ENCODE measurements around the gene TMOD3. TPM values are rescaled to one million over a fixed set of nuclear protein-coding genes. Genes with fewer than 3 reads are reported as not detected.

TMOD3 gene
- total RNA-seq, 1 donor from 2014 or later = 60.4 TPM

DNA sequence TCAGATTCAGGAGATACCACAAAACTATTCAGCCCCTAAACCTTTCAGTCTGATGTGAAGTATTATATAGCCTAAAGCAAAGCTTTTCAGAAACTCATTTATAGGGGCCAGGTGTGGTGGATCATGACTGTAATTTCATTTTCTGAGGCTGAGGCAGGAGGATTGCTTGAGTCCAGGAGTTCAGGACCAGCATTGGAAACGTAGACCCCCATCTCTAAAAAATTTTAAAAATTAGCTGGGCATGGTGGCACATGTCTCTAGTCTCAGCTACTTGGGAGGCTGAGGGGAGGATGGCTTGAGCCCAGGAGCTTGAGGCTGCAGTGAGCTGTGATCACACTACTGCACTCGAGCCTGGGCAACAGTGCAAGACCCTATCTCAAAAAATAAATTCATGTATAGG, 60.0 kb downstream of the TMOD3 start:
- no peak for DNase-seq (ENCODE audit: extremely low read depth, low read depth, low spot score)

DNA sequence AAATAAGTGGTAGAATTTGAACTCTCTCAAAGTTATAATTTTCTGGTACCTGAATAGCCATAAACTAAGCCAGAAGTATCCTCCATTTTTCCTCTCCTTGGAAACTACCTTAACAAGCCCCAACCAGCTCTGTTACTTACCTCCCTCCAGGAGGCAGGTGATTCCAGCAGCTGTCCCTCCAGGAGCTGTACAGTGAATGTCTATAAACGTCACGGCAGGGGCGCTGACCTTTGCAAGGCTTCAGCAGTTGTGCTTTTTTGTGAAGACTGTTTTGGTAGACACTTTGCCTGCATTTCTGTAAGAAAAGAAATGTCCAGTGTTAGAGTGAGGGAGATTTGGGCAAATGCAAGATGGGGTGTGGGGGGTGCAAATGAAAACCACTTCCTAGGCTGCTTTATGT, 75.0 kb downstream of the TMOD3 start:
- DNase-seq (ENCODE audit: extremely low read depth, low read depth, low spot score) = no peak

DNA sequence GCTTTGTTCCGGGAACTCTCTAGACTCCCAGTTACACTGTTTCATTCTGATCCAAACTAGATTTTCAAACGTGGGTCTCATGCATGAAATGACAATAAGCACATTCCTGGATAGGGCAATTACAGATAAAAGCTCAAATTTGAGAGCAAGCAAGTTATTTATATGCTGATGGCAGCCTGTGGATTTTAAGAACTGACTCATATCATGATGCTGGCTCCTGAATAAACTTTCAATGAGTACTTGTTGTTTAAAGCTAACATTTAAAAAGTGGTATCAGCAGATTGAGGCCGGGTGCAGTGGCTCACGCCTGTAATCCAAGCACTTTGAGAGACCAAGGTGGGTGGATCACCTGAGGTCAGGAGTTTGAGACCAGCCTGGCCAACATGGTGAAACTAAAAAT, 75.5 kb downstream of the TMOD3 start:
- DNase-seq (ENCODE audit: extremely low read depth, low read depth, low spot score) = no peak

DNA sequence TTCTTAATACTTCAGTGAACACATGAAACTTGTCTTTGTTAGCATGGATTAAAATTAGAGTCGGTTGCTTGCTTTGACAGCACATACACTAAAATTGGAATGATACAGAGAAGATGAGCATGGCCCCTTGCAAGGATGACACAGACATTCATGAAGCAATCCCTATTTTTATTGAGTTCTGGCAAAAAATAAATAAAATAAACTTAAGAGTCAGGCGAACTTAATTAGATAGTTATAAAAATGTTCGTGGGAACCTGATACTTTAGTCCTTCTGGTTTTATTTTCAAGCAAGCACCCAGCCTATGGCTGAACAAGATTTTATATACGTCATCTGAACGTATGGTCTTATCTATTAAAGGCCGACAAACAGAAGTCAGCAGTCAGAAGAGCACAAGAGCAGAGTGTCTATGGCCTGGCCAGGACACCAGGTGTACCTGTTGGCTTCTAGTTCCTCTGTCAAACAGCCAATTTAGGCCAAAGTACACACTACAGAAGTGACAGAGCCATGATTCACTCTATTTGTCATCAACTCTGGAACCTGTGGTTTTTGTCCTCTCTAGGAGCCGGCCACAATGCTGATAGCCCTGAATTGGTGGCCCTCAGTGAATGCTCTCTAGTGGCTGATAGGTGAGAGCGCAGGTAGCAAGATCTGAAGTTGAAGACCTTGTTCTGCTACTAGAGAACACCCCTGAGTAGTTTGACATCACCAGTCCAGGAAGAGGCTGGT, 77.8 kb downstream of the TMOD3 start:
- no peak for DNase-seq (ENCODE audit: extremely low read depth, low read depth, low spot score)

DNA sequence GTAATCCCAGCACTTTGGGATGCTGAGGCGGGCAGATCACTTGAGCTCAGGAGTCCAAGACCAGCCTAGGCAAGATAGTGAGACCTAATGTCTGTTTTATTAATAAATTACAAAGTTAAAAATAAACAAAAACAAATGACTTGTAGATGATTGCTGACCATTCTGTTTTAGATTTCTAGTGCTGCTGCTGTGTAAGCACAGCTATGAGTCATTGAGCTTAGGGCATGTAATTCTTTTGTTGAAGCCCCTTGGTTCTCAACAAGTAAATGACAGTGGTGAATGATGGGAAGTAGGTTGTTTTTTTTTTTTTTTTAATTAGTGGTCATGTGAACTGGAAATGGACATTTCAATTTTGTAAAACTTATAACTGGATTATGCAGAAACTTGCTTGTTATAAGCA, 78.9 kb downstream of the TMOD3 start:
- no peak for DNase-seq (ENCODE audit: extremely low read depth, low read depth, low spot score)

DNA sequence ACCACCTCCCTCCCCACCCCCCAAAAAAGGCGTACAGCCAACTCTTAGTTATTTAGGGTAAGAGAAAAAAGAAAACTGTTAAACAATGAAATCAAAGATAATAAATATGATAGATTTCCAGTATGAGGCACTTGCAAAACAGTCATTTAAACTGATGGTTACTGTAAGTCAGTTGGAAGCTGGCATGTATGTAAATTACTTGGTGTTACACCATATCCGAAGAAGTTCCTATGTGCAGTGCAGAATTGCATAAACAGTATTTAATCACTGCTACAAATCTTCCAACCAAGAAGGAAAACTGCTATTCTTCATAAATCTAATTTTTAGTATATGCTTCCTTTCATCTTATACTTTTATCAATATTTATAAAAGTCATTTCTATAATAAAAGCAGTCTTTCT, 80.1 kb downstream of the TMOD3 start:
- no peak for DNase-seq (ENCODE audit: extremely low read depth, low read depth, low spot score)

DNA sequence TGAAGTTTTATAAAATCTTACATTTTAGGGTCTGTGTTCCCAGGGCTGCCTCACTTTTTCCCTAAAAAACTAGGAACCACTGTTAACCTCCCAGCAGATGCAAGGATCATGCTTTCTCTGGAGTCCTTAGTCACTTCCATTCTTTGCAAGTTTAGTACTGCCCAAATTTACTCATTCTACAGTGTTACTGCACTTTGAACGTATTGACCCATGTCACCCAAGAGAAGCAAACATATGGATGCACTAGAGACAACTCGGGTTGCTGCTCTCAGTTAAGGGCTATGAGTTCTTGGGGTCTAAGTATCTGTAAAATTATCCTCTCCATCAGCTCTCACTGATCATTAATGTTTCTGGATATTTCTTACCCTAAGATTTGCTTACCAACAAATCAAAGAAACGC, 83.1 kb downstream of the TMOD3 start:
- no peak for DNase-seq (ENCODE audit: extremely low read depth, low read depth, low spot score)

DNA sequence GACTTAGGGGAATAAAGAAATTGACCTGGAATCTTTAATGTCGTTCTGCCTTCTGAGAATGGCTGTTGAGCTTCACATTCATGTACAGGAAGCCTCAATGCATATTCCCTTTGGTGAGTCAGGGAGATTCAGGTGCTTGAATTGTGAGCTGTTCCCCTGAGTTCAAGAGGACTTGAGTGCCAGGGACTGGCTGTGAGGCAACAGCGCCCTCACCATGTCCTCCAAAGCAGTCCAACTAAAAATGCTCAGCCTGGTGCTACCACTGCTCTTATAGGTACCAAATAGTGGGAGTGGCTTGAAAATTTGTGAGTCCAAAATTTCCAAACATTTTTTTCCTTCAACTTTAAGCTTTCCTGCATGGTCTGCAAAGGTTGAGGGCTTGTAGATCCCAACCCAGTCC, 88.0 kb downstream of the TMOD3 start:
- DNase-seq (ENCODE audit: extremely low read depth, low read depth, low spot score) = no peak

DNA sequence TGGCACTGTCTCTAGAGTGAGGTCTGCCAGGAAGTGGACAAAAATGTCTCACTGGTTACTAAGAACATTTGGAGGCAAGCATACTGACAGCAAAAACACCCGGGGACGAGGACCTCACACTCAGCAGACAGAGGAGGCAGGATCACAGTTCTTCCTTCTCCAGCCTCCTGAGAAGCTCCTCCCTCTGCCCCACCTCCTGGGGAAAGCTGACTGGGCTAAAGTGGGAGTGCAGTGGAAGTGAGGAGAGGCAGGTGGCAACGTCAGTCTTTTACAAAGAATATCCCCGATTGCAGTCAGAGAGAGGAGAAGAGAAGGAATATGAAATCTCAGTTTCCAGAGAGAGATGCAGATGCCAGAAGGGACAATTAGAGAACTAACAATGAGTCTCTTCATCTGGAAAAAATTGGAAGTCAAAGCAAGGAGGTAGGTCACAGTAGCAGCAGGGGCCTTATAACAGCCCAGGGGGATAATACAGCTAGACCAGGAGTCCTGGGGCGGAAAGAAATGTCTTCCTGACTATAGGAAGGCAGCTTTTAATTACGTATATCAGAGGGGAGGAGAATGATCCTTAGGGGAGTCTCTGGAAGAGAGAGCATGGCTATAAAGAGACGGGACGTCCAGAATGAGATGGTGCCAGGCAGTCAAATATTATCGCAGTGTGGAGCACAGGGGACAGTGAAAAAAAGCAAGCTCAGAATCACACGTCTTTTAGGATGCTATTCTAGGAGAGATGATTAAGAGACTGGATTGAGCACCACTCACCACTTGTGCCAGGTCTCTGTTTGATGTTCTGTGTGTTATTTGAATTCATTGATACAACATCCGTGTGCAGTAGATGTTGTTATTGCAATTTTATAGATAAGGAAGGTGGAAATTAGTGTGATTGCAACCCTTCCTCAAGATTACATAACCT, 95.0 kb downstream of the TMOD3 start:
- DNase-seq (ENCODE audit: extremely low read depth, low read depth, low spot score) = no peak

DNA sequence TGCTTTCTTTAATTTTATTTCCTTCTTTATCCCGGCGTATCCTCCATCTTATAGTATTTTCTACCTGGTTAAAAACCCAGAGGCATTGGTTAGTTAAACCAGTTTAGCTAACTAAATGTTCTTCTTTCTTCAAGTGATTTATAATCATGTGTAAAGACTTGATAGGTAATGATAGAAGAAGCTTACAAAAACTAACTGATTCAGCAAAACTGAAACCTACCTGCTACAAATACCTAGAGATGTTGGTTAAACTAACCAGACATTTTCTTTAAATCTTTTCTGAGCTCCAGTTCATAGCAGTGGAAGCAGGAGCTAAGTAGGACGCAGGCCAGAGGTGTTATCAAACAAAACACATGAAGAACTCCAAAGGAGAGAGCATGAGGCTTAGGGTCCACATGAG, 97.4 kb downstream of the TMOD3 start:
- no peak for DNase-seq (ENCODE audit: extremely low read depth, low read depth, low spot score)

DNA sequence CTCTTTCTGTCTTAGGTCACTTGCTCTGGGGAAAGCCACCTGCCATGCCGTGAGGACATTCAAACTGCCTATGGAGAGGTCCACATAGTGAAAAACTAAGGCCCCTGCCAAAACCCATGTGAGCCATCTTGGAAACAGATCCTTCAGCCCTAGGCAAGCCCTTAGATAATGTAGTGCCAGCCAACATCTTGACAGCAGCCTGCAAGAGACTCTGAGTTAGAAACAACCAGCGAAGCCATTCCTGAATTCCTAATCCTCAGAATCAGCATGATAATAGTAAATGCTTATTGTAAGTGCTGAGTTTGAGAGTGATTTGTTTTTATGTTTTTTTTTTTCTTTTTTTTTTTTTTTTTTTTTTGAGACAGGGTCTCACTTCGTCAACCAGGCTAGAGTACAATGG, 101.6 kb downstream of the TMOD3 start:
- DNase-seq (ENCODE audit: extremely low read depth, low read depth, low spot score) = no peak

DNA sequence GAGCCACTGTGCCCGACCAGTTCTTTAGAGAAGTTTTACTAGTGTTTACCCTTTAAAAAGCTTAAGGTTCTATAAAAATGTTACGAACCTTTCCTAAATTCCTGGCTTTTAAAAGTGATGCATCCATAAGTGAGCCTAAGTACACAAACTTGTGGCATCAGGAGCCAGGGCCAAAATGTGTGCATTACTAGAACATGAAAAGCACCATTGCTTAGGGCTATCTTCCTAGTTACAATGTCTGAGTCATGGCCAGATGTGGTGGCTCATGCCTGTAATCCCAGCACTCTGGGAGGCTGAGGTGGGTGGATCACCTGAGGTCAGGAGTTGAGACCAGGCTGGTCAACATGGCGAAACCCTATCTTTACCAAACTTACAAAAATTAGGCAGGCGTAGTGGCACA, 102.2 kb downstream of the TMOD3 start:
- DNase-seq (ENCODE audit: extremely low read depth, low read depth, low spot score) = no peak

DNA sequence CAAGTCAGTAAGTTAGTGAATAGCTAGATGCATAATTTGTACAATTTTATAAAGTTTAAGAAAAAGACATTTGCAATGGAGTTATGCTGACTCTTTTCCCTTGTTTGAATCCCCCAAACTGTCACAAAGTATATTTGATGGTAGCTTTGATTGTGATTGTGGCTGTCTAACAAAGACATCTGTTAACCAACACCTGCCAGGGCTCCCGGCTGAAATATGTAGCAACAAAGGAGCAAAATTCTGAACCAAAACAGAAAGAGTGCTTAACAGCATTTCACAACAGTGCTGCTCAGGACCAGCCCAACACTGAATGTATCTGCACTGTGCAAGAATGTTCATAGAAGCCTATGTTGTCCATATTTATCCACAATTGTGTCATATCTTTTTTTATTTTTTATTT, 102.7 kb downstream of the TMOD3 start:
- no peak for DNase-seq (ENCODE audit: extremely low read depth, low read depth, low spot score)

DNA sequence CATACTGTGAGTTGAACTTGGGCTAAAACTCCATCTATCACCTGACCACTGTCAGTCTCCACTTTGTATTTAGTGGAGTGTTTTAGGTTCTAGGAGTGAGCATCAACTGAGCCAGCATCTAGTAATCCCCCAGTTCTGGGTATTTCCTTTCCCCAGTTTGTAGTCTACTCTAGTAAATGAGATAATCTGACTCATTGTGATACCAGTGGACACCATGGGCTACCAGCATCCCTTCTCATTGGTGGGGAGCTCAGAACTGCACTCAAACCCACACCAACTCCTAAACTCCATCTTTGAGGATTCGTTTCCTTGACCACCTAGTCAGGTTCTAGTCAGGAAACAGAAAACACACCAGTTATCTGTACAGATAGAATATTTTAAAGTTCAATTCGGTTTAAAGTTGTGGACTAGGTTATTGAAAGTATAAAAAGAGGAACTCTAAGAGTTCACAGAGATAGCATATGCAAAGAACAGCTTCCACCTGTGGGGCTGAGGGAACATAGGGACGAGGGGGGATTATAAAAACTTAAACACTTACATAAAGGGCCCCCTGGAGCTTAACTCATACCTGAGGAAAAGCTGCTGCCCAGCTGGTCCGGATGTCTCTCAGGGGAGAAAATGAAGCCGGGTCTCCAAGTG, 106.1 kb downstream of the TMOD3 start:
- DNase-seq (ENCODE audit: extremely low read depth, low read depth, low spot score) = no peak

DNA sequence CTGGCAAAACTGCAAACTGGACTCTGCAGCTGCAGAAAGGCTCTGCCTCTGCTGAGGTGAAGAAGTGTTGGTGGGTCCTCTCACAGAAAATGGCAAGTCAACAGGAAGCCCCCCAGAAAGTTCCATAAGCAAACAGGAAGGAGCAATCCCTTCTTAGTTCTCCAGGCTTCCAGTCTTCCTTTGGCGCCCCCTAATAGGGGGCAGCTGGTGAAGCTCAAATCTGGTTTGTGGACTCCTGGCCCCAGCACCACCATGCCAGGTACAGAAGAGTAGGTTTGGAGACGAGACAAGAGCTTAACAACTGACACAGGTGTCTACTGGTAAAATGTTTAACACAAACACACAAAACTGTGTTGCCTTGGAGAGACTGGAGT, 106.6 kb downstream of the TMOD3 start:
- DNase-seq (ENCODE audit: extremely low read depth, low read depth, low spot score) = no peak

DNA sequence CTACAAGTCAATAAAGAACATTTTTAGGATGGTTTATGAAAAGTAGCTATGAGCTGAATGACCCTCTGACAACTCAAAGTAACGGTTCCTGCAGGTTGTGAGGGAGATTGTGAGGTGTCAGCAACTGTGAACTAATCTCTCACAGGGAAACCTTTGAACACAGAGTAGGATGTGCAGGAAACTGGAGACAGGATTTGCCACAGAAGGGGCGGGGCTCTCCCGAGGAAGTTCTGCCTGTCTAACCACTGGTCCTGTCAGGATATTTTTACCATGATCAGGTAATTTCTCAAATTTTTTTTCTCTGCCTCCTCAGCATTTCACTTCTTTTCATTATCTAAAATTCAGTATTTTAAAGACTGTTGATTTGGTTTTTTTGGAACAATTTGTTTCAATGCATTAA, 108.8 kb downstream of the TMOD3 start:
- DNase-seq (ENCODE audit: extremely low read depth, low read depth, low spot score) = no peak

DNA sequence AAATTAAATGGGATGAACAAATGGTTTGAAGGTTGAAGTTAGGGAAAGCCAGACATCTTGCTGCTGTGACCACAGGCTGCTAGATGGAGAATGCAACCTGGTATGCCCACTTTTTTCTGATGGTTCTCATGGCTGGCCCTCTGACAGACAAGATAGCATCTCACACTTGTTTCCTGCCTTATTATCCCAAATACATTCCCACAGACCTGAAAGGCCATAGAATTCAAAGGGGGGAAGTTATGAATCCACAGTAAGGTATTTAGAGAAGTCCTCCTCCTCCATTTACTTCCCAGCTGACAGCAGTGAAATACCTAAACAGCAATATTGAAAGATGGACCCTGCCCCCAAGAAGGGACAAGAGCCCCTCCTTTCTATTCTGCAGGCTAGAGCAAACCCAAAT, 109.8 kb downstream of the TMOD3 start:
- DNase-seq (ENCODE audit: extremely low read depth, low read depth, low spot score) = no peak

DNA sequence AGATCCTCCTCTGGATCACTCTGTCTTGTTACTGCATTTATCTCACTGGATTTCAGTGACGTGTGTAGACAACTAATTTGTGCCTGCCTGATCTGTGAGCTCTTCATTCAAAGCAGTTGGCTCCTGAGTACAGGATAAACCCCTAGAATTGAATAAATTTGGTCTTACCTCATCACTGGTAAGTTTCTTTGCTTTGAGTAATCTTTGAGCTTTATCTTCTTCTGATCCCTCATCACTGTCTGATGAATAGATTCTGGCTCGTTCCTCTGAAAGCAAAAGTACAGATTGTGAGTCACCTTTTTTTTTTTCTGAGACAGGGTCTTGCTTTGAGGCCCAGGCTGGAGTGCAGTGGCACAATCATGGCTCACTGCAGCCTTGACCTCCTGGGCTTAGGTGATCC, 117.7 kb downstream of the TMOD3 start:
- DNase-seq (ENCODE audit: extremely low read depth, low read depth, low spot score) = no peak

DNA sequence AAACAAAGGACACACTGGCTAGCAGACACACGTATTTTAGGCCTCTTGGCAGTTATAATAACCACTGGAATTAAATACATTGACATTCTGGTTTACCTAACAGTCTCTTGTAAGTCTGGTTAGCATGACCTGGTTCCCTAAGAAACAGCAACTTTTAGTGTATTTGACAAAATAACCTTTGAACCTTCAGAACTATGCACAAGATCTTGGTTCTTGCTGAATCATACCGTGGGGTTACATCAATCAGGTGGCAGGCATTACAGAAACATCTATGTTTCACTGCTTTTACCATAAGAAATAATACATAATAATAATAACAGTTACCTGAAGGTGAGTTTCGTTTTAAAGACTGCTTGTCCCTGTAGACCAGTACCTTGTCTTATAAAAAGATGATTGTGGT, 123.4 kb downstream of the TMOD3 start:
- DNase-seq (ENCODE audit: extremely low read depth, low read depth, low spot score) = no peak

DNA sequence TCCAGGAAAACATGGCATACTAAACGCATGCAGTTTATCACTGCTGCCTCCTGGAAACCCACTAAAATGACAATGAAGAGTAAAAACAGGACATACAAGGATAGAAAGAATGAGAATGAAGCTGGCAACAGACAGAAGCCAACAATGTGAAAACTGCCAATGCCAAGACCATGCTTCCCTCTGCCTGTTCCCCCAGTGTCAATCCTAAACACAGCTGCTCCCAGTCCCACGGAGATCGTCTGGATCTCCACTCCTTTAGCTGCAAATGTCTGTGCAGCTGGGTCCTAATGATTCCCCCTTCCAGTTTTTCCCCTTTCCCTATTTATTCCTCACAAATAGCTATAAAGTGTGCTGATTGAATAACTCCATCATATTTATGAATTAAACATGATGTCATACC, 126.1 kb downstream of the TMOD3 start:
- no peak for DNase-seq (ENCODE audit: extremely low read depth, low read depth, low spot score)

Data from glomerular endothelial cell (primary cell).